HCT116 (cell line): ENCODE measurements around the gene UBE2V1. TPM values are rescaled to one million over a fixed set of nuclear protein-coding genes. Genes with fewer than 3 reads are reported as not detected.

Source experiments
- ATAC-seq: fragments of 200-7000 bp; cut with Tn5 transposase; 2 replicates; pipeline ENCODE4 v1.9.1; 2020; ENCODE audit warnings: mild to moderate bottlenecking, moderate library complexity
- BruUV-seq: library from RNA; stranded (reverse); fragments of 400-500 nt; replicated peaks from 2 replicates; lab custom pipeline; 2021; lab: Mats Ljungman, UMichigan
- CTCF ChIA-PET: fragments of 300-600 bp; sonication (Branson Sonifier 250); formaldehyde crosslinking; loops from one replicate; lab custom pipeline; 2021; ENCODE audit warnings: antibody characterized with exemption; lab: Charles Lee
- POLR2A ChIA-PET: fragments of 300-600, 350-600 bp; sonication (Branson Sonifier 250); formaldehyde crosslinking; loops from one replicate; lab custom pipeline; 2021; ENCODE audit warnings: antibody characterized with exemption; lab: Charles Lee
- RAD21 ChIA-PET, 2 experiments: fragments of 300-600 bp; sonication (Branson Sonifier 250); formaldehyde crosslinking; loops; one replicate each; lab custom pipeline; 2023; ENCODE audit warnings: low total read pairs in 2 of 2; ENCODE audit not compliant: uncharacterized antibody in 2 of 2, unreplicated experiment in 2 of 2, low non-redundant PET in 1 of 2; lab: Charles Lee
- DNase-seq: peaks from one replicate; pipeline ENCODE4 v3.0.0-alpha.2; 2010; ENCODE audit warnings: low read depth, low spot score
- H2AFZ ChIP-seq: fragments of 200-600 bp; shearing (Covaris generic), sonication (generic); 2 replicates; pipeline ENCODE4 v1.6.1; 2017; ENCODE audit warnings: low read depth, mixed run types, mixed read lengths, antibody characterized with exemption, low read length; ENCODE audit not compliant: poor library complexity, severe bottlenecking
- H3K27ac ChIP-seq: 2 replicates; pipeline ENCODE4 v1.5.1; 2012; ENCODE audit warnings: low read depth, low read length
- H3K27me3 ChIP-seq: fragments of 200-600 bp; sonication (generic); 2 replicates; pipeline ENCODE4 v1.6.1; 2016; ENCODE audit warnings: mixed run types, low read length, mixed read lengths; ENCODE audit not compliant: insufficient read depth
- H3K36me3 ChIP-seq, 2 experiments: fragments of 200-500 bp in 1 of 2; fragments of 200-600 bp in 1 of 2; sonication (Bioruptor generic) in 1 of 2; sonication (generic) in 1 of 2; 2 replicates each; pipeline versions ENCODE4 v1.5.1 to v1.6.1; 2014 to 2016; ENCODE audit warnings: low read length in 2 of 2, inconsistent platforms in 1 of 2, mixed read lengths in 1 of 2, mixed run types in 1 of 2; ENCODE audit not compliant: insufficient read depth in 2 of 2, control insufficient read depth in 1 of 2
- H3K4me1 ChIP-seq, 2 experiments: fragments of 200-600 bp in 1 of 2; sonication (generic) in 1 of 2; 2 replicates each; pipeline versions ENCODE4 v1.5.1 to v1.6.1; 2012 to 2017; ENCODE audit warnings: low read length in 2 of 2, inconsistent platforms in 1 of 2, mild to moderate bottlenecking in 1 of 2, mixed read lengths in 1 of 2, mixed run types in 1 of 2, moderate library complexity in 1 of 2; ENCODE audit not compliant: insufficient read depth in 2 of 2, control insufficient read depth in 1 of 2
- H3K4me2 ChIP-seq: fragments of 200-600 bp; sonication (generic); 2 replicates; pipeline ENCODE4 v1.6.1; 2017; ENCODE audit warnings: mixed run types, low read length, mixed read lengths
- H3K4me3 ChIP-seq, 2 experiments: fragments of 200-600 bp in 1 of 2; sonication (generic) in 1 of 2; replicated peaks in 1 of 2; 2 replicates each; pipeline ENCODE4 v1.5.1; 2011 to 2016; ENCODE audit warnings: low read length in 2 of 2, control low read depth in 1 of 2, low read depth in 1 of 2, mild to moderate bottlenecking in 1 of 2, mixed read lengths in 1 of 2, mixed run types in 1 of 2
- H3K79me2 ChIP-seq: fragments of 200-600 bp; sonication (generic); 2 replicates; pipeline ENCODE4 v1.6.1; 2017; ENCODE audit warnings: mild to moderate bottlenecking, mixed run types, low read length, moderate library complexity, mixed read lengths; ENCODE audit not compliant: insufficient read depth
- H3K9ac ChIP-seq: fragments of 200-600 bp; sonication (generic); 2 replicates; pipeline ENCODE4 v1.6.1; 2016; ENCODE audit warnings: low read length, mixed read lengths
- H3K9me2 ChIP-seq: fragments of 200-600 bp; sonication (generic), shearing (Covaris generic); 2 replicates; pipeline ENCODE4 v1.6.1; 2017; ENCODE audit warnings: mixed run types, mild to moderate bottlenecking, moderate library complexity; ENCODE audit not compliant: insufficient read depth
- H3K9me3 ChIP-seq, 2 experiments: fragments of 200-500 bp in 1 of 2; fragments of 200-600 bp in 1 of 2; sonication (Bioruptor generic) in 1 of 2; sonication (generic) in 1 of 2; 2 replicates each; pipeline ENCODE4 v1.6.1; 2014 to 2017; ENCODE audit warnings: low read length in 2 of 2, mixed read lengths in 2 of 2, inconsistent platforms in 1 of 2, low read depth in 1 of 2, mild to moderate bottlenecking in 1 of 2, mixed run types in 1 of 2, moderate library complexity in 1 of 2; ENCODE audit not compliant: control insufficient read depth in 1 of 2, insufficient read depth in 1 of 2
- H4K20me1 ChIP-seq: fragments of 200-600 bp; sonication (generic), shearing (Covaris generic); 2 replicates; pipeline ENCODE4 v1.6.1; 2017; ENCODE audit warnings: mixed run types, mild to moderate bottlenecking, moderate library complexity; ENCODE audit not compliant: insufficient read depth
- CEBPB ChIP-seq: IDR thresholded peaks from 2 replicates; pipeline ENCODE4 v1.6.1; 2012; ENCODE audit warnings: low read depth
- EGR1 ChIP-seq: IDR thresholded peaks from 2 replicates; pipeline ENCODE4 v1.6.1; 2012; ENCODE audit warnings: low read depth
- FOSL1 ChIP-seq: IDR thresholded peaks from 2 replicates; pipeline ENCODE4 v1.6.1; 2012; ENCODE audit warnings: low read depth
- POLR2AphosphoS5 ChIP-seq: IDR thresholded peaks from 2 replicates; pipeline ENCODE4 v1.6.1; 2011; ENCODE audit warnings: mild to moderate bottlenecking, low read depth, low read length, moderate library complexity
- ZNF274 ChIP-seq: fragments of 200-500 bp; sonication (Bioruptor generic); IDR thresholded peaks from 2 replicates; pipeline ENCODE4 v1.6.1; 2014; ENCODE audit warnings: mild to moderate bottlenecking, low read depth, low read length, inconsistent platforms
- intact Hi-C: fragments of 100-400 bp; cut with micrococcal nuclease; formaldehyde crosslinking; loops from 2 replicates; pipeline ENCODE4 v1.10.0; 2022
- total RNA-seq: library from RNA; stranded (reverse); gene quantifications from one replicate; pipeline ENCODE4 v1.2.1, GENCODE V29; 2021; ENCODE audit not compliant: unreplicated experiment
- TF ChIP-seq, protein P1 (sequence below): IDR thresholded peaks from 2 replicates; pipeline ENCODE4 v1.6.1; 2012; ENCODE audit warnings: low read depth

UBE2V1 gene
- total RNA-seq, 1 experiment from 2014 or later: 114 TPM

DNA sequence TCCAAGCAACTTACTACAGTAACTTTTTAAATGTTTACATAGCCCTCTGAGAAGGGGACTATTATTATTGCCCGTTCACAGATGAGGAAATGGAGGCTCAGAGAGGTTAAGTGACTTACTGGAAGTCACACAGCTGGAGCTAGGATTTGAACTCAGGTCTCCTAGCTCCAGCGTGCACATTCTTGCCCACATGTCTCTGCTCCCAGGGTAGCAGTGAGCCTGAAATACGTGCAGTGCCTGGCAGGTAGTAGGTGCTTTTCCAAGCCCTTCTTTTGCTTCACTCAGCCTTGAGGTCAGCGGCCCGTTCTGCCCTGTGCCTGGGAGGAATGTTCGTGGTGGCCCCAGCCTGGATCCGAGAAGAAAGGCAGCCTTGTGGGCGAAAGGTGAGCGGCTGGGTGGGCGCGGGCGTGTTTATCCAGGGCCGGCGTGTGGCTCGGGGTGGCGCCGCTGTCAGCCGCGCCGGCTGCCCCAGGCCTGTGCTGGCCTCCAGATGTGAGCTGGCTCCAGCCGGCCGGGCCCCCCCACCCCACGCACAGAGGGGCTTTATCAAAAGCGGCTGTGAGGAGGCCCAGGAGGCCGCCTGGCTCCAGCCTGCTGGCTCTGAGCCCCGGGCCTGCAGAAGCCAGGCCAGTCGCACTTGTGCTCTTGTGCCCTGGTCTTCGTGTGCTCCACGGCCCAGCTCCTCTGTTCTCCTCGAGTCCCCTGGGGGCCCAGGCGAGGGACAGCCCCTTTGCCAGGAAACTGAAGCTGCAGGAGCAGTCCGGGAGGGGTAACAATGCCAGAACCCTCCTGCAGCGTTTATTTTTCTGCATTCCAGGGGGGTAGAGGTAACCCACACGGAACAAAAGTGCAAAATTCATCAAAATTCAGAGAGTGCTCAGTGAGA is 58.1 kb downstream of the UBE2V1 start:
- BruUV-seq: no TSS peak
- CTCF ChIA-PET: no interaction called here
- no peaks in the 10 kb centered on the region for H3K79me2 ChIP-seq
- H3K9ac ChIP-seq: no peak overlapping the region
- H3K4me2 ChIP-seq: no peak overlapping the region
- DNase-seq (no peak), ATAC-seq (no peak)
- no peaks in the 10 kb centered on the region for H3K9me2 ChIP-seq
- intact Hi-C loops: no loop called here
- no peaks in the 10 kb centered on the region for H3K36me3 ChIP-seq
- no peaks in the 10 kb centered on the region for H3K9me3 ChIP-seq
- POLR2A ChIA-PET: no interaction called here
- TF ChIP-seq CEBPB (no peak), FOSL1 (no peak), POLR2AphosphoS5 (no peak), EGR1 (no peak), ZNF274 (no peak)
- TF ChIP-seq, protein P1, sequence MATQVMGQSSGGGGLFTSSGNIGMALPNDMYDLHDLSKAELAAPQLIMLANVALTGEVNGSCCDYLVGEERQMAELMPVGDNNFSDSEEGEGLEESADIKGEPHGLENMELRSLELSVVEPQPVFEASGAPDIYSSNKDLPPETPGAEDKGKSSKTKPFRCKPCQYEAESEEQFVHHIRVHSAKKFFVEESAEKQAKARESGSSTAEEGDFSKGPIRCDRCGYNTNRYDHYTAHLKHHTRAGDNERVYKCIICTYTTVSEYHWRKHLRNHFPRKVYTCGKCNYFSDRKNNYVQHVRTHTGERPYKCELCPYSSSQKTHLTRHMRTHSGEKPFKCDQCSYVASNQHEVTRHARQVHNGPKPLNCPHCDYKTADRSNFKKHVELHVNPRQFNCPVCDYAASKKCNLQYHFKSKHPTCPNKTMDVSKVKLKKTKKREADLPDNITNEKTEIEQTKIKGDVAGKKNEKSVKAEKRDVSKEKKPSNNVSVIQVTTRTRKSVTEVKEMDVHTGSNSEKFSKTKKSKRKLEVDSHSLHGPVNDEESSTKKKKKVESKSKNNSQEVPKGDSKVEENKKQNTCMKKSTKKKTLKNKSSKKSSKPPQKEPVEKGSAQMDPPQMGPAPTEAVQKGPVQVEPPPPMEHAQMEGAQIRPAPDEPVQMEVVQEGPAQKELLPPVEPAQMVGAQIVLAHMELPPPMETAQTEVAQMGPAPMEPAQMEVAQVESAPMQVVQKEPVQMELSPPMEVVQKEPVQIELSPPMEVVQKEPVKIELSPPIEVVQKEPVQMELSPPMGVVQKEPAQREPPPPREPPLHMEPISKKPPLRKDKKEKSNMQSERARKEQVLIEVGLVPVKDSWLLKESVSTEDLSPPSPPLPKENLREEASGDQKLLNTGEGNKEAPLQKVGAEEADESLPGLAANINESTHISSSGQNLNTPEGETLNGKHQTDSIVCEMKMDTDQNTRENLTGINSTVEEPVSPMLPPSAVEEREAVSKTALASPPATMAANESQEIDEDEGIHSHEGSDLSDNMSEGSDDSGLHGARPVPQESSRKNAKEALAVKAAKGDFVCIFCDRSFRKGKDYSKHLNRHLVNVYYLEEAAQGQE: no peak
- RAD21 ChIA-PET: no interaction called here
- H2AFZ ChIP-seq: no peak overlapping the region
- no peak overlapping the region for H3K4me3 ChIP-seq
- no peaks in the 10 kb centered on the region for H4K20me1 ChIP-seq
- H3K27ac ChIP-seq: no peak overlapping the region
- H3K27me3 ChIP-seq: no peaks in the 10 kb centered on the region
- H3K4me1 ChIP-seq: peaks cover 7 to 10% of the 10 kb centered on the region in 2 experiments
